Peyer's patch (tissue), 4 donors: ENCODE data around the gene LRRN3.

Experiments used
- CTCF ChIP-seq, 6 experiments: fragments of 450-650 bp in 4 of 6; fragments of 200-600 bp in 2 of 6; sonication (generic) in 1 of 6; IDR thresholded peaks; one replicate each; pipeline ENCODE4 v1.5.1; 2017 to 2019; ENCODE audit warnings: antibody characterized with exemption in 6 of 6, mild to moderate bottlenecking in 3 of 6, moderate library complexity in 1 of 6
- POLR2A ChIP-seq, 2 donors: fragments of 450-650 bp; IDR thresholded peaks; one replicate each; pipeline ENCODE4 v1.5.1; 2017; ENCODE audit warnings: antibody characterized with exemption in 2 of 2, mild to moderate bottlenecking in 2 of 2, moderate library complexity in 2 of 2

- no peak for TF ChIP-seq CTCF (IDR thresholded peaks at IDR 0.05)
- TF ChIP-seq POLR2A (IDR thresholded peaks at IDR 0.05): no peak
Observed at GRCh38 chr7:111056371-111056770, 34.6 kb upstream of the LRRN3 start.
